Measurements from ENCODE around the gene IGFLR1.
"Not testable (repeated sequence)": the region's sequence is repeated elsewhere in the genome, so short reads cannot be mapped to it uniquely, and the experiment has no call there.

Gene IGFLR1

GRCh38 chr19:35739275-35740107 lies 2.8 kb downstream of the IGFLR1 start:
- FAIRE-seq: no peak

GRCh38 chr19:35738887-35739229 lies 3.4 kb downstream of the IGFLR1 start:
- no peak for FAIRE-seq

GRCh38 chr19:35738021-35738886 lies 4.0 kb downstream of the IGFLR1 start:
- FAIRE-seq: no peak

- no peak for FAIRE-seq
These were observed 5.1 kb downstream of the IGFLR1 start for GRCh38 chr19:35736913-35737886.

GRCh38 chr19:35734889-35735288 lies 7.4 kb downstream of the IGFLR1 start:
- FAIRE-seq: no peak

GRCh38 chr19:35734273-35734672 lies 8.0 kb downstream of the IGFLR1 start:
- no peak for FAIRE-seq

GRCh38 chr19:35733180-35734125 lies 8.8 kb downstream of the IGFLR1 start:
- no peak for FAIRE-seq

- FAIRE-seq: no peak
These were observed 9.6 kb downstream of the IGFLR1 start for GRCh38 chr19:35732540-35733179.

- FAIRE-seq: no peak
These were observed 10.4 kb downstream of the IGFLR1 start for GRCh38 chr19:35731779-35732405.

GRCh38 chr19:35731353-35731752 lies 10.9 kb downstream of the IGFLR1 start:
- FAIRE-seq: no peak

- FAIRE-seq: no peak
These were observed 11.9 kb downstream of the IGFLR1 start for GRCh38 chr19:35730326-35730725.

- no peak for FAIRE-seq
These were observed 12.5 kb downstream of the IGFLR1 start for GRCh38 chr19:35729763-35730162.

GRCh38 chr19:35729021-35729420 lies 13.2 kb downstream of the IGFLR1 start:
- no peak for FAIRE-seq

GRCh38 chr19:35727956-35728706 lies 14.1 kb downstream of the IGFLR1 start:
- FAIRE-seq: no peak

- FAIRE-seq: no peak
These were observed 14.9 kb downstream of the IGFLR1 start for GRCh38 chr19:35727053-35727955.

GRCh38 chr19:35725216-35725861 lies 16.9 kb downstream of the IGFLR1 start:
- FAIRE-seq: no peak

GRCh38 chr19:35724560-35724959 lies 17.7 kb downstream of the IGFLR1 start:
- no peak for FAIRE-seq

GRCh38 chr19:35724132-35724531 lies 18.1 kb downstream of the IGFLR1 start:
- not testable (repeated sequence) for FAIRE-seq

All from islet of Langerhans (tissue), 1 donor.